22Rv1 (cell line): ENCODE results near the gene GLP1R.

Source experiments
- H3K27ac ChIP-seq: fragments of 450-650 bp; 2 replicates; pipeline ENCODE4 v1.5.1; 2017
- CTCF ChIP-seq: fragments of 450-650 bp; IDR thresholded peaks from 2 replicates; pipeline ENCODE4 v1.5.1; 2017; ENCODE audit warnings: mild to moderate bottlenecking
- ZFX ChIP-seq: fragments of 450-650 bp; IDR thresholded peaks from 2 replicates; pipeline ENCODE4 v1.6.1; 2017; ENCODE audit warnings: antibody characterized with exemption, borderline replicate concordance

GLP1R gene

GRCh38 chr6:39026175-39026574 is 22.4 kb upstream of the GLP1R start:
- TF ChIP-seq ZFX: no peak
- TF ChIP-seq CTCF: no peak
- no peak overlapping the region for H3K27ac ChIP-seq

- TF ChIP-seq ZFX: no peak
- TF ChIP-seq CTCF: peak; percentile 94
Observed at GRCh38 chr6:39029156-39030011, 19.2 kb upstream of the GLP1R start.

GRCh38 chr6:39035681-39036080 is 12.9 kb upstream of the GLP1R start:
- H3K27ac ChIP-seq: no peak overlapping the region
- TF ChIP-seq CTCF (no peak), ZFX (no peak)

More at GRCh38 chr6:39029156-39030011, 19.2 kb upstream of the GLP1R start:
- H3K27ac ChIP-seq: no peak overlapping the region

- TF ChIP-seq ZFX: no peak
- TF ChIP-seq CTCF: no peak
- no peak overlapping the region for H3K27ac ChIP-seq
Observed at GRCh38 chr6:39037082-39037508, 11.5 kb upstream of the GLP1R start.

- H3K27ac ChIP-seq: no peak overlapping the region
- TF ChIP-seq ZFX (no peak), CTCF (no peak)
Observed at GRCh38 chr6:39037707-39038106, 10.9 kb upstream of the GLP1R start.

DNA sequence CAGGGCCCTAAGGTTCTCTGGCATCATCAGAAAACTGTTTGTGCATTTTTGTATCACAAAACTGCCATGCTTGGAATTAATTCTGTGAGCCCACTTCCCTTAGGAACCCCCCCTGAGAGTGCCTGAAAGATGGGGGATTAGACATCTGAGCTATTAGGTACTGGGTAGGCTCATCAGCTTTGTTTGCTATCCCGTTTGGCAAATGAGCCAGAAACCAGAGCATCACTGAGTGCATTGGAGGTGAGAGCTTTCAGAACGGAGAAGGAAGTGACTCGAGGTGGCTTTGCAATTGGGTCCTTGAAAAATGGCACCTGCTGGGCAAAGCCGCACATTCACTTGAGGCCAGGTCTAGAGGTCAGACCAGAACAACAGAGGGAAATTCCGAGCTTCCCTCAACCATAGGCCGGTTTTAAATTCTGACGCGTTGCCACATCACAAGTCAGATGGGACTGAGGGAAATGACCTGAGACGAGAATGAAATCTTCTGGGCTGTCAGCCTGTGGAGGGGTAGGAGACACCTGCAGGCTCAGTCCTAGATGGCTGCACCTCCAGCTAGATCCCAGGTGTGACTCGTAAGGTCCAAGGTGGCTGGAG is 8.4 kb upstream of the GLP1R start:
- TF ChIP-seq ZFX: no peak
- no peak for TF ChIP-seq CTCF
- H3K27ac ChIP-seq: no peak overlapping the region

DNA sequence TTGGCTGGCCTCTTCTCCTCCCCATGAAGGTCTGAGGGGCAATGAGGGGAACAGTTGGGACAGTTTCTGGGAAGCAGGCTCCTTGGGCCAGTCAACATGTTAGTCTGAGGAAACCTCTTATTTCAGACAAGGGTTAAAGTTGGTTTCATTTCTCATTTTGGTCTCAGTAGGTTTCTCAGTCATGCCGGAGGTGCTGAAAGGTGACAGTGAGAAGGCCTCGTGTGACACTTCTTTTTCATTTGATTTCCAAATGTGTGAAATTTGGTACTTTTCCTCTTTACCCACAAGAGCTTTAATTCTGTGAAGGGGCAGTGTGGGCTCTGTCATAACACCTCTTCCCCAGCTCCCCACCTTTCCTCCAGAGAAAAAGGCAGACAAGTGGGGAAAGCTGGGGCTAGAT is 7.5 kb upstream of the GLP1R start:
- H3K27ac ChIP-seq: no peak overlapping the region
- no peak for TF ChIP-seq CTCF
- no peak for TF ChIP-seq ZFX
